Pancreas (tissue), 10 donors: Measurements from ENCODE around the gene FOSL1. TPM values are rescaled to one million over a fixed set of nuclear protein-coding genes. Genes with fewer than 3 reads are reported as not detected.

Source experiments
- ATAC-seq, 4 donors: fragments of 200-7000 bp; cut with Tn5 transposase; one replicate each; pipeline versions ENCODE4 v1.8.0 to v1.9.1; 2020; ENCODE audit warnings: mild to moderate bottlenecking in 4 of 4, moderate library complexity in 4 of 4
- DNase-seq, 6 donors: peaks; one replicate each; pipeline ENCODE4 v3.0.0-alpha.2; 2020
- FAIRE-seq: peaks from 2 replicates; lab custom pipeline; 2012; peaks lifted over from hg19 to GRCh38; lab: Jason Lieb, UNC
- H3K27ac ChIP-seq, 4 donors: fragments of 200-600 bp; sonication (generic); 1 replicate in 3 of 4; 2 replicates in 1 of 4; pipeline versions ENCODE4 v1.5.0 to v1.8.0; 2020
- H3K27me3 ChIP-seq, 4 donors: fragments of 200-600 bp; one replicate each; pipeline ENCODE4 v1.8.0; 2021
- H3K36me3 ChIP-seq, 3 donors: fragments of 200-600 bp; sonication (generic) in 1 of 3; one replicate each; pipeline versions ENCODE4 v1.5.0 to v1.8.0; 2020 to 2021
- H3K4me1 ChIP-seq, 3 donors: fragments of 200-600 bp; one replicate each; pipeline ENCODE4 v1.8.0; 2021
- H3K4me3 ChIP-seq, 4 donors: fragments of 200-600 bp; sonication (generic) in 2 of 4; one replicate each; pipeline versions ENCODE4 v1.5.0 to v1.8.0; 2020 to 2021
- H3K9me3 ChIP-seq, 4 donors: fragments of 200-600 bp; one replicate each; pipeline ENCODE4 v1.8.0; 2021
- CTCF ChIP-seq, 4 donors: fragments of 200-600 bp; sonication (generic) in 3 of 4; IDR thresholded peaks; one replicate each; pipeline versions ENCODE4 v1.5.0 to v1.8.0; 2021; ENCODE audit warnings: antibody characterized with exemption in 4 of 4
- WGBS, 2 donors: extraction: QIAGEN DNeasy Blood & Tissue Kit; methylation state at CpG; one replicate each; pipeline ENCODE4 v1.1.7; 2013; 5-methylcytosine and 5-hydroxymethylcytosine counted together
- intact Hi-C, 3 donors: fragments of 100-400 bp; cut with DNase I; formaldehyde crosslinking; loops; one replicate each; pipeline versions ENCODE4 v1.11.1 to v1.14.2; 2022
- polyA plus RNA-seq, 2 donors: library from polyadenylated mRNA; stranded (reverse); fragments of 200-250 nt; gene quantifications; one replicate each; pipeline ENCODE4 v1.2.3, GENCODE V29; 2013
- total RNA-seq, 6 donors: library from RNA; stranded (reverse); fragmentation: NEBNext Ultra II Directional in 4 of 6; extraction: Animal tissue kit (Norgen Biotek cat#: 25700) in 4 of 6; gene quantifications; one replicate each; pipeline versions ENCODE4 v1.2.1 to v1.2.4, GENCODE V29; 2021 to 2023
- donor health status: healthy with polysubstance abuse.
- donor health status: DM: no; HTN: no; CAD: no; lungs with moderate emphysema.
- donor health status: DM: no; HTN: no; CAD: no.
- donor health status: control.
- donor health status: control.
- donor health status: Bipolar disorder and iron deficiency.
- donor health status: DM: yes; HTN: yes; CAD: no.
- donor health status: DM: no; HTN: no; CAD: no.
- donor health status: DM: no; HTN: no; CAD: no.
- donor health status: DM: yes; HTN: yes; CAD: no.

Gene FOSL1
- total and polyA plus RNA-seq, 8 donors, result 0.19 to 4.3 (median 0.69) TPM

DNA sequence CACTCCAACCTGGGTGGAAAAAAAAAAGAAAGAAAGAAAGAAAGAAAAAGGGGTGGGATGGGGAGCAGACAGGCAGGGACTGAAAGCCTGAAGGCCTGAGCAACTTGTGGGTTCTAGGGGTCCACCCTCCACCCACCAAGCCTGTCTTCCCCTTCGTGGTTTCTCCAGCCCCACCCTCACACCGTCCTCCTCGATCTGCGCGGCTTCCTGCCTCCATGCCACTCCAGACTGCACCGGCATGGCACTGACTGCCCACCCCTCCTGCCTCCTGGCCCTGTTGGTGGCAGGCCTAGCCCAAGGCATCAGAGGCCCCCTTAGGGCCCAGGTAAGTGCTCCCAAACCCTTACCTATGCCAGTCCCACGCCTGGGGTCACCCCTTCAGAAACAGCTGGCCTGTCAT lies 20.6 kb downstream of the FOSL1 start, which contains the start of gene CTSW:
Gene CTSW, plus strand, starts transcription at position 221 of the 400 bp plus-strand sequence. Its CDS starts 18 bp downstream, at position 239.
- no peaks in the 10 kb centered on the region for H3K27me3 ChIP-seq
- ATAC-seq (no peak), DNase-seq (peak in 2 of 6 donors; percentile 3 to 22), FAIRE-seq (no peak)
- TF ChIP-seq CTCF (IDR thresholded peaks at IDR 0.05), result no peak
- H3K9me3 ChIP-seq, result no peaks in the 10 kb centered on the region
- 46 to 63% methylated on average over 7 of the region's 7 CpGs for WGBS, 2 donors
- no peak within 1 kb of the TSS for H3K27ac ChIP-seq
- no peaks in the 10 kb centered on the region for H3K4me1 ChIP-seq
- intact Hi-C loops, result loop anchor here in 1 of 3 donors (5.0 kb wide), 1 partner anchor 108 kb away; no protein-coding TSS in a partner anchor
- H3K4me3 ChIP-seq, result no peak within 1 kb of the TSS
- H3K36me3 ChIP-seq, result peaks cover 0 to 4% (median 0%) of the 10 kb centered on the region in 3 donors

GRCh38 chr11:65873318-65874156 lies 26.7 kb downstream of the FOSL1 start:
- FAIRE-seq, result peak; percentile 66

GRCh38 chr11:65872586-65873317 lies 27.4 kb downstream of the FOSL1 start, which contains the start of gene EFEMP2:
TSS of gene EFEMP2 (minus strand) at chr11:65872800. CDS start at chr11:65872354, 446 bp downstream.
- no peaks in the 10 kb centered on the region for H3K4me1 ChIP-seq
- no peak for TF ChIP-seq CTCF (IDR thresholded peaks at IDR 0.05)
- intact Hi-C loops, result no loop called here
- H3K36me3 ChIP-seq, result no peaks in the 10 kb centered on the region
- peak within 1 kb of the TSS; percentile 46 to 73 (median 54) for H3K27ac ChIP-seq
- H3K27me3 ChIP-seq, result no peaks in the 10 kb centered on the region
- H3K4me3 ChIP-seq, result peak within 1 kb of the TSS; percentile 7 to 39 (median 31)
- ATAC-seq, result peak; percentile 6 to 15 (median 10)
- no peak for FAIRE-seq
- no peaks in the 10 kb centered on the region for H3K9me3 ChIP-seq
- 4 to 5% methylated on average over 35 to 69 of the region's 69 CpGs for WGBS, 2 donors
- peak in 2 of 6 donors; percentile 66 to 76 for DNase-seq

More at GRCh38 chr11:65873318-65874156, 26.7 kb downstream of the FOSL1 start:
- intact Hi-C loops, result no loop called here
- H3K9me3 ChIP-seq, result no peaks in the 10 kb centered on the region
- H3K36me3 ChIP-seq, result no peaks in the 10 kb centered on the region
- H3K27ac ChIP-seq, result peak overlapping the region; percentile 46 to 73 (median 54)
- H3K4me1 ChIP-seq, result no peaks in the 10 kb centered on the region
- peak overlapping the region; percentile 7 to 39 (median 31) for H3K4me3 ChIP-seq
- peak; percentile 97 to 98 (median 98) for ATAC-seq
- no peak for TF ChIP-seq CTCF (IDR thresholded peaks at IDR 0.05)
- no peaks in the 10 kb centered on the region for H3K27me3 ChIP-seq
- peak; percentile 92 to 99 (median 96) for DNase-seq
- WGBS, 2 donors, result 6 to 8% methylated on average over 50 to 54 of the region's 54 CpGs

- FAIRE-seq (no peak), ATAC-seq (peak in 1 of 4 donors; percentile 1), DNase-seq (peak in 2 of 6 donors; percentile 46 to 78)
- H3K9me3 ChIP-seq, result no peaks in the 10 kb centered on the region
- TF ChIP-seq CTCF (IDR thresholded peaks at IDR 0.05), result no peak
- WGBS, 2 donors, result 51 to 56% methylated on average over 24 to 26 of the region's 26 CpGs
- no peaks in the 10 kb centered on the region for H3K4me1 ChIP-seq
- peak overlapping the region; percentile 35 to 73 (median 54) for H3K27ac ChIP-seq
- peak overlapping the region; percentile 7 to 39 (median 31) for H3K4me3 ChIP-seq
- H3K27me3 ChIP-seq, result no peaks in the 10 kb centered on the region
- H3K36me3 ChIP-seq, result no peaks in the 10 kb centered on the region
- intact Hi-C loops, result no loop called here
Observed at GRCh38 chr11:65871811-65872548, 28.2 kb downstream of the FOSL1 start.
